GM12878 (cell line): Measurements from ENCODE around the gene SDCCAG8. TPM values are rescaled to one million over a fixed set of nuclear protein-coding genes. Genes with fewer than 3 reads are reported as not detected.

ENCODE experiments used
- ATAC-seq: fragments of 200-7000 bp; cut with Tn5 transposase; 3 replicates; pipeline ENCODE4 v1.9.1; 2020; ENCODE audit warnings: mild to moderate bottlenecking, moderate library complexity
- BruUV-seq: library from RNA; stranded (reverse); fragments of 400-500 nt; replicated peaks from 2 replicates; lab custom pipeline; 2021; lab: Mats Ljungman, UMichigan
- CTCF ChIA-PET: fragments of 300-600 bp; sonication (Branson Sonifier 250); formaldehyde crosslinking; extraction: SDS; loops from one replicate; lab custom pipeline; 2021; ENCODE audit warnings: inconsistent platforms; lab: Yijun Ruan, JAX
- POLR2A ChIA-PET: fragments of 350-600 bp; formaldehyde crosslinking; extraction: SDS; loops from one replicate; lab custom pipeline; 2021; ENCODE audit warnings: inconsistent platforms; lab: Charles Lee
- RAD21 ChIA-PET: fragments of 300-600 bp; sonication (Branson Sonifier 250); formaldehyde crosslinking; loops from one replicate; lab custom pipeline; 2023; ENCODE audit warnings: antibody characterized with exemption; ENCODE audit not compliant: unreplicated experiment; lab: Charles Lee
- SMC1A ChIA-PET: fragments of 300-600 bp; sonication (Branson Sonifier 250); formaldehyde crosslinking; loops from one replicate; lab custom pipeline; 2023; ENCODE audit not compliant: unreplicated experiment, uncharacterized antibody; lab: Charles Lee
- DNase-seq: peaks from one replicate; pipeline ENCODE4 v3.0.0-alpha.2; 2011; ENCODE audit warnings: low read depth, low spot score
- FAIRE-seq: peaks from 3 replicates; lab custom pipeline; 2011; peaks lifted over from hg19 to GRCh38; lab: Jason Lieb, UNC
- H2AFZ ChIP-seq: 2 replicates; pipeline ENCODE4 v1.6.0; 2011; ENCODE audit warnings: low read depth, low read length, control low read depth; ENCODE audit not compliant: control insufficient read depth
- H3K27ac ChIP-seq: 2 replicates; pipeline ENCODE4 v1.5.1; 2011; ENCODE audit warnings: control low read depth; ENCODE audit not compliant: control insufficient read depth, insufficient read depth
- H3K27me3 ChIP-seq, 2 experiments: replicated peaks in 1 of 2; 2 replicates each; pipeline versions ENCODE4 v1.6.0 to v1.6.1; 2011; ENCODE audit warnings: low read length in 1 of 2; ENCODE audit not compliant: control insufficient read depth in 2 of 2, insufficient read depth in 2 of 2
- H3K36me3 ChIP-seq, 2 experiments: 2 replicates each; pipeline ENCODE4 v1.5.1; 2011; ENCODE audit warnings: low read length in 1 of 2; ENCODE audit not compliant: control insufficient read depth in 2 of 2, insufficient read depth in 2 of 2
- H3K4me1 ChIP-seq: 2 replicates; pipeline ENCODE4 v1.6.1; 2011; ENCODE audit warnings: mild to moderate bottlenecking, low read length, moderate library complexity, mixed read lengths; ENCODE audit not compliant: control insufficient read depth, insufficient read depth
- H3K4me2 ChIP-seq: 2 replicates; pipeline ENCODE4 v1.6.0; 2011; ENCODE audit warnings: control low read depth; ENCODE audit not compliant: control insufficient read depth, insufficient read depth
- H3K4me3 ChIP-seq: fragments of 200-600 bp; sonication (generic); 2 replicates; pipeline ENCODE4 v1.5.1; 2016
- H3K79me2 ChIP-seq: 2 replicates; pipeline ENCODE4 v1.6.0; 2011; ENCODE audit warnings: low read length; ENCODE audit not compliant: control insufficient read depth, insufficient read depth
- H3K9ac ChIP-seq: 2 replicates; pipeline ENCODE4 v1.8.0; 2011; ENCODE audit warnings: low read length, control low read depth, mixed read lengths; ENCODE audit not compliant: control insufficient read depth, insufficient read depth
- H3K9me3 ChIP-seq: replicated peaks from 3 replicates; pipeline ENCODE4 v1.5.1; 2011; ENCODE audit warnings: mild to moderate bottlenecking, low read length; ENCODE audit not compliant: control insufficient read depth, insufficient read depth
- H4K20me1 ChIP-seq: 2 replicates; pipeline ENCODE4 v1.6.0; 2011; ENCODE audit not compliant: control insufficient read depth, insufficient read depth
- IRF3 ChIP-seq: fragments of 450-650 bp; IDR thresholded peaks from 2 replicates; pipeline ENCODE4 v1.6.1; 2014; ENCODE audit warnings: mild to moderate bottlenecking
- IRF4 ChIP-seq: IDR thresholded peaks from 2 replicates; pipeline ENCODE4 v1.6.1; 2011; ENCODE audit warnings: low read depth, low read length
- JUNB ChIP-seq: IDR thresholded peaks from 2 replicates; pipeline ENCODE4 v1.6.1; 2016; ENCODE audit warnings: antibody characterized with exemption, mild to moderate bottlenecking
- PKNOX1 ChIP-seq: fragments of 450-650 bp; IDR thresholded peaks from 2 replicates; pipeline ENCODE4 v1.6.1; 2016; ENCODE audit warnings: mild to moderate bottlenecking
- RUNX3 ChIP-seq: IDR thresholded peaks from 2 replicates; pipeline ENCODE4 v1.6.1; 2012; ENCODE audit warnings: low read length, inconsistent platforms
- in situ Hi-C: fragments of 300-500 bp; cut with MboI; formaldehyde crosslinking; loops from 9 replicates; pipeline ENCODE4 v1.14.3; 2018; ENCODE audit warnings: mixed read lengths
- intact Hi-C: fragments of 100-400 bp; cut with micrococcal nuclease; formaldehyde crosslinking; loops from one replicate; pipeline ENCODE4 v1.14.2; 2022; ENCODE audit not compliant: unreplicated experiment
- polyA plus RNA-seq, 11 experiments: library from polyadenylated mRNA; depleted of rRNA in 4 of 11; unstranded in 6 of 11; stranded (reverse) in 5 of 11; fragments of >200 nt; fragmentation: Nextera tagmentation in 4 of 11; fragmentation: Illumina TruSeq in 1 of 11; extraction: Ambion mirVana in 4 of 11; extraction: Trizol in 1 of 11; gene quantifications; 1 replicate in 1 of 11; 2 replicates in 10 of 11; pipeline versions ENCODE4 v1.2.1 to v1.2.3, GENCODE V29; 2011 to 2016; ENCODE audit warnings: inconsistent platforms in 2 of 11, missing spikeins in 2 of 11, low read depth in 1 of 11
- total RNA-seq, 4 experiments: library from RNA; depleted of rRNA in 3 of 4; stranded (reverse); fragments of >200 nt in 3 of 4; fragmentation: Illumina TruSeq in 1 of 4; extraction: Trizol in 1 of 4; gene quantifications; 2 replicates each; pipeline versions ENCODE4 v1.2.1 to v1.2.3, GENCODE V29; 2013 to 2021
- TF ChIP-seq, protein P1 (sequence below): IDR thresholded peaks from 2 replicates; pipeline ENCODE4 v1.6.1; 2012; ENCODE audit warnings: low read length, inconsistent platforms
- TF ChIP-seq, protein P2 (sequence below): fragments of 450-650 bp; IDR thresholded peaks from 2 replicates; pipeline ENCODE4 v1.6.1; 2017; ENCODE audit warnings: borderline replicate concordance

SDCCAG8 gene
- total and polyA plus RNA-seq, 10 of the 15 experiments (the other 5 are each of a cell fraction or from before 2014, with no cell fraction given): 15.0 to 25.6 (median 20.6) TPM

DNA sequence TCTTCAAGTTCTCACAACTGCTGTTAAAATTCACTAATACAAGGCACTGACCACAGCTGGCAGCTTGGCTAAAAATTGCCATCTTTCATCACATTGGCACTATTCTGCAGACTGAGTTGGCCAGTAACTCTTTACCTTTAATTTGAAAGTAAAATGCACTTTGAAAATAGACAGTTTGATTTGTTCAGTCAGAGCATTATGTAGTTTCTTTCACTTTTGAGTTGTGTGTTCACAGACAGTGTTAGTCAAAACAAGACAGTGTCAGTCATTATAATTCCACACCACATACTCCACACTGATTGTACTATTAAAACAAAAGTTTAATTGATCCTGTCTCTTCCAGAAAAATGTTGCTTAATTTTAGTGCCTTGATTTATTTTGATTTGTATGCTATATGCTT is 160.7 kb downstream of the SDCCAG8 start:
- Histone ChIP-seq H3K9me3 (no peaks in the 10 kb centered on the region), H3K4me3 (no peak overlapping the region), H3K4me1 (peaks cover 17% of the 10 kb centered on the region), H3K27ac (no peak overlapping the region), H3K79me2 (no peaks in the 10 kb centered on the region), H3K9ac (no peak overlapping the region), H2AFZ (no peak overlapping the region), H3K4me2 (no peak overlapping the region), H3K27me3 (no peaks in the 10 kb centered on the region), H4K20me1 (no peaks in the 10 kb centered on the region), H3K36me3 (no peaks in the 10 kb centered on the region; a peak in 1 of 4 replicates)
- in situ Hi-C loops: no loop called here
- ChIA-PET SMC1A (interaction anchor here (1.2 kb wide), 1 partner anchor 161 kb away, joined by 3 read pairs; the partner anchor contains the start of genes CEP170 and SDCCAG8), RAD21 (interaction anchor here (0.8 kb wide), 1 partner anchor 73 kb away, joined by 6 read pairs; no protein-coding TSS in a partner anchor), CTCF (interaction anchor here (0.7 to 2.1 kb wide), 2 partner anchors 14 to 73 kb away, joined by 3 to 8 read pairs; no protein-coding TSS in a partner anchor), POLR2A (interaction anchor here (0.6 kb wide), 1 partner anchor 19 kb away, joined by 3 read pairs; no protein-coding TSS in a partner anchor)
- peak; percentile 69 for ATAC-seq
- peak; percentile 27; the same call in 1 of the 2 replicates for TF ChIP-seq RUNX3
- peak; percentile 74 for TF ChIP-seq JUNB
- TF ChIP-seq IRF4: 0 out of 2 replicates have a peak, but pooled peaks have one; percentile 20
- TF ChIP-seq, protein P1, sequence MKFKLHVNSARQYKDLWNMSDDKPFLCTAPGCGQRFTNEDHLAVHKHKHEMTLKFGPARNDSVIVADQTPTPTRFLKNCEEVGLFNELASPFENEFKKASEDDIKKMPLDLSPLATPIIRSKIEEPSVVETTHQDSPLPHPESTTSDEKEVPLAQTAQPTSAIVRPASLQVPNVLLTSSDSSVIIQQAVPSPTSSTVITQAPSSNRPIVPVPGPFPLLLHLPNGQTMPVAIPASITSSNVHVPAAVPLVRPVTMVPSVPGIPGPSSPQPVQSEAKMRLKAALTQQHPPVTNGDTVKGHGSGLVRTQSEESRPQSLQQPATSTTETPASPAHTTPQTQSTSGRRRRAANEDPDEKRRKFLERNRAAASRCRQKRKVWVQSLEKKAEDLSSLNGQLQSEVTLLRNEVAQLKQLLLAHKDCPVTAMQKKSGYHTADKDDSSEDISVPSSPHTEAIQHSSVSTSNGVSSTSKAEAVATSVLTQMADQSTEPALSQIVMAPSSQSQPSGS: 0 out of 2 replicates have a peak, but pooled peaks have one; percentile 36
- no peak for TF ChIP-seq IRF3
- 0 out of 2 replicates have a peak, but pooled peaks have one; percentile 40 for TF ChIP-seq PKNOX1
- TF ChIP-seq, protein P2, sequence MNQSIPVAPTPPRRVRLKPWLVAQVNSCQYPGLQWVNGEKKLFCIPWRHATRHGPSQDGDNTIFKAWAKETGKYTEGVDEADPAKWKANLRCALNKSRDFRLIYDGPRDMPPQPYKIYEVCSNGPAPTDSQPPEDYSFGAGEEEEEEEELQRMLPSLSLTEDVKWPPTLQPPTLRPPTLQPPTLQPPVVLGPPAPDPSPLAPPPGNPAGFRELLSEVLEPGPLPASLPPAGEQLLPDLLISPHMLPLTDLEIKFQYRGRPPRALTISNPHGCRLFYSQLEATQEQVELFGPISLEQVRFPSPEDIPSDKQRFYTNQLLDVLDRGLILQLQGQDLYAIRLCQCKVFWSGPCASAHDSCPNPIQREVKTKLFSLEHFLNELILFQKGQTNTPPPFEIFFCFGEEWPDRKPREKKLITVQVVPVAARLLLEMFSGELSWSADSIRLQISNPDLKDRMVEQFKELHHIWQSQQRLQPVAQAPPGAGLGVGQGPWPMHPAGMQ: no peak
- FAIRE-seq: no peak
- intact Hi-C loops: no loop called here
- BruUV-seq: no TSS peak
- no peak for DNase-seq
